HG02623 (cell line): ENCODE results near the gene PGAM5.
A peak's percentile ranks its signal among the peaks of the same experiment; 100 is the strongest.
"Not testable (repeated sequence)": the region's sequence is repeated elsewhere in the genome, so short reads cannot be mapped to it uniquely, and the experiment has no call there.

ENCODE experiments used
- ATAC-seq: cut with Tn5 transposase; IDR thresholded peaks from one replicate; pipeline ENCODE4 v1.9.1; 2021; ENCODE audit warnings: moderate library complexity; ENCODE audit not compliant: unreplicated experiment

The PGAM5 gene

DNA sequence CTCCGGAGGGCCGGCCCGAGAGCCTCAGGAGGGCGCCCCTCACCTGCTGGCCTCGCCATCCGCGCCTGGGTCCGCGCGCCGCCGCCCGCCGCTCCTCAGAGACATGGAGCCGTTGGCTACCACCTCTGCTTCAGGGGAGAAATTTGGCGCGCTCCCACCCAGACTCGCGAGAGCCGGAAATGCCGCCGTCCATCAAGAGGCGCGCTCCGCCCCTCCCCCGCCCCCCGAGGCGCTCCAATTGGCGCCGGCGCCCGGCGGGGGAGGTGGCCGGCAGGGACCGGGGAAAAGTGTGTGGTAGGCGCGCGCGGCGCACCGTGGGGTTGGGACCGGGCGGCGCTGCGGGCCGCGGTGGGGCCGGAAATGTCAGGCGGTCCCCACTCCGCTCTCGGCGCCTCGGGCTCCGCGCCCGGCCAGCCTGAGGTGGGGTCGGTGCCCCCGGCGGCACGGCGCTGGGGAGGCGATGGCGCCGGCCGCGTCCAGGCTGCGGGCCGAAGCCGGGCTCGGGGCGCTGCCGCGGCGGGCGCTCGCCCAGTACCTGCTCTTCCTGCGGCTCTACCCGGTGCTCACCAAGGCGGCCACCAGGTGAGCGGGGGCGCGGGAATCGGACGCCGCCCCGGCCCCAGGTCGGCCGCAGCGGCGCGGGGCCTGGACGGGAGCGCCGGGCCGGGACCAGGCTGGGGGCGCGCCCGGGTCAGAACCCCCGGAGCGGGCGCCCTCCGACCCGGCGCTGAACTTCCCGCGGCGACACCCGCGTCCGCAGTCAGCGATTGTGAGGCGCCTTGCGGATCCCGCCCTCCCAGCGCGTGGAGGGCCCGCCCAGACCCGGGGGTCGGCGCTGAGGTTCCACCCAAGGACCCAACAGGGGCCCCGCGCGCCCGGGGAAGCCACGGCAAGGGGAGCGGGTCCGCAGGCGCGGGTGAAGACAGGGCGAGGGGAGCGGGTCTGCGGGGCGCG is 23.2 kb upstream of the PGAM5 start, which contains the start of the genes POLE and PXMP2:
TSS of gene POLE (minus strand) at position 132 of the 954 bp plus-strand sequence. CDS start at position 105, 27 bp downstream.
TSS of gene PXMP2 (plus strand) at position 377 of the 954 bp plus-strand sequence. CDS start at position 461, 84 bp downstream.
- ATAC-seq = peak; percentile 88

DNA sequence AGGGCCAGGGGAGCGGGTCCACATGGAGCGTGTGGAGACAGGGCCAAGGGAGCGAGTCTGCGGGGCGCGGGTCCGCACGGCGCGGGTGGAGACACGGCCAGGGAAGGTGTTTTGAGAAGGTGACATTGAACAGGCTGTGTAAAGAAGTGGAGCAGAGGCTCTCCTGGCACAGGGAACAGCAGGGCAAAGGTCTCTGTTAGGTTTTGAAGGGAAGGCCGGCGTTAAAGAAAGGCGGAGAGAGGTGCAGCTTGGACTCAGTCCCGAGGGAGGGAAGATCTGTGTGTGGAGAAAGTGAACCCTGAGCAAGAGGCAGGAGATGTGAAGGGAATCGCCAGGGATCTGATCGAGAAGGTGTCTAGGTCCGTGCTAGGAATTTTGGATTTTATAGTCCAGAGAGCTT is 21.4 kb upstream of the PGAM5 start:
- no peak for ATAC-seq

DNA sequence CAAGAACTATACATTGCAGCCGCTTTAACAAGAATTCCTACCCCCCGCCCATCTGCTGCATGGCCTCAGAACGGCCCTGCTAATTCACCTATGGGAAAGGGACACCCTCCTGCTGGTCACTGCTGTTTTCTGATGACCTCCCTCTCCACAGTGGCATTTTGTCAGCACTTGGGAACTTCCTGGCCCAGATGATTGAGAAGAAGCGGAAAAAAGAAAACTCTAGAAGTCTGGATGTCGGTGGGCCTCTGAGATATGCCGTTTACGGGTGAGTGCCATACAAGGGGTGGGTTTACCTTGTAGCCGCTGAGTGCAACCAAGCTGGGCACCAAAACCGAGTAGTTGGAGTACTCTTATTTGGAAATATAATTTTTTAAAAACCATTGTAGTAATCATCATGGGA is 20.5 kb upstream of the PGAM5 start:
- ATAC-seq = no peak

DNA sequence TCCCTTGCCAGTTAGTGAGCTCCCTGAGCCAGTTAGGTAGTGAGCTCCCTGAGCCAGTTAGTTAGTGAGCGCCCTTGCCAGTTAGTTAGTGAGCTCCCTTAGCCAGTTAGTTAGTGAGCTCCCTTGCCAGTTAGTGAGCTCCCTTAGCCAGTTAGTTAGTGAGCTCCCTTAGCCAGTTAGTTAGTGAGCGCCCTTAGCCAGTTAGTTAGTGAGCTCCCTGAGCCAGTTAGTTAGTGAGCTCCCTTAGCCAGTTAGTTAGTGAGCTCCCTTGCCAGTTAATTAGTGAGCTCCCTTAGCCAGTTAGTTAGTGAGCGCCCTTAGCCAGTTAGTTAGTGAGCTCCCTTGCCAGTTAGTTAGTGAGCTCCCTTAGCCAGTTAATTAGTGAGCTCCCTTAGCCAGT is 18.6 kb upstream of the PGAM5 start:
- ATAC-seq = not testable (repeated sequence)

DNA sequence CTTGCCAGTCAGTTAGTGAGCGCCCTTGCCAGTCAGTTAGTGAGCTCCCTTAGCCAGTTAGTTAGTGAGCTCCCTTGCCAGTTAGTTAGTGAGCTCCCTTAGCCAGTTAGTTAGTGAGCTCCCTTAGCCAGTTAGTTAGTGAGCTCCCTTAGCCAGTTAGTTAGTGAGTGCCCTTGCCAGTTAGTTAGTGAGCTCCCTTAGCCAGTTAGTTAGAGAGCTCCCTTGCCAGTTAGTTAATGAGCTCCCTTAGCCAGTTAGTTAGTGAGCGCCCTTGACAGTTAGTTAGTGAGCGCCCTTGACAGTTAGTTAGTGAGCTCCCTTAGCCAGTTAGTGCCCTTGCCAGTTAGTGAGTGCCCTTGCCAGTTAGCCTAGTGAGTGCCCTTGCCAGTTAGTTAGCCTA is 15.8 kb upstream of the PGAM5 start:
- ATAC-seq = not testable (repeated sequence)

DNA sequence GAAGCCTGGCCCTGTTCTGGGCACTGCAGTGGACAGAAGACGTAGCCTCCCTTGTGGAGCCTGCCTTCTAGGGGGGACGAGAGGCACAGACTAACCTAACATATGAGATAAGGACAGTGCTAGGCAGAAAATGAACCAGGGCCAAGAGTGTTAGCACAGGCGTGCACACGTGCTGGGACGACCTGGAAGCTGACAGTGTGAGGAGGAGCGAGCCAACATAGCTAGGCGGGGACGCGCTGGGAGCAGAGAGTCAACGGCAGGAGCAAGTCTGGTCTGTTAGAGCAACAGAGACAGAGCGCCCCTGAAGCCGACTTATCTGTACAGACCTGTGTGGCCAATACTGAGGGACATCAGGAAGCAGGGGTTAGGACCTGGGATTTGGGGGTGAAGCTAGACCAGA is 15.2 kb upstream of the PGAM5 start:
- ATAC-seq = no peak

DNA sequence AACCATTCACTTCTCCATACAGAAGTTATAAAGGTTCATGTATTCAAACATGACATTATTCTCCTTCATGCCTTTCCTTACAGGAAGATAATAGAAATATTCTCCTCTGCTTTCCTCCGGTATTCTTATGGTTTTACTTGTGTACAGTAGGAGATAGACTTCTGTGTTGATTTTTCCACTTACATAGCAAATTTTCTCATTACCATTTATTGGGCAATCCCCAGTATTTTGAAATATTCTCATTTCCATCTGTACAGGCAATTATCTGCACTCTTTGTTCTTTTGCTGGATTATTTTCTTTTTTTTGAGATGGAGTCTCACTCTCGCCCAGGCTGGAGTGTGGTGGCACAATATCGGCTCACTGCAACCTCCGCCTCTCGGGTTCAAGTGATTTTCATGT is 12.3 kb upstream of the PGAM5 start:
- no peak for ATAC-seq

DNA sequence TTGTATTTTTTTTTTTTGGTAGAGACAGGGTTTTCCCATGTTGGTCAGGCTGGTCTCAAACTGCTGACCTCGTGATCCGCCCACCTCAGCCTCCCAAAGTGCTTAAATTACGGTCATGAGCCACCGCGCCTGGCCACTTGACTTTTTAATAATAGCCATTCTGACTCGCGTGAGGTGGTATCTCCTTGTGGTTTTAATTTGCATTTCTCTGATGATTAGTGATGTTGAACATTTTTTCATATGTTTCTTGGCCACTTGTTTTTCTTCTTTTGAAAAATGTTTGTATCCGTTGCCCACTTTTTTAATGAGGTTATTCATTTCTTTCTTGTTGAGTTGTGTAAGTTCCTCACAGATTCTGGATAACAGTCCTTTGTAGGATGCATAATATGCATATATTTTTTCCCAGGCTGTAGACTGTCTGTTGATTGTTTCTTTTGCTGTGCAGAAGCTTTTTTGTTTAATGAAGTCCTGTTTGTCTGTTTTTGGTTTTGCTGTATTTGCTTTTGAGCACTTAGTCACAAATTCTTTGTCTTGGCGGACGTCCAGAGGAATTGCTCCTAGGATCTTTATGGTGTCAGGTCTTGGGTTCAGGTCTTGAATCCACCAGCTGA is 10.3 kb upstream of the PGAM5 start:
- ATAC-seq = no peak

DNA sequence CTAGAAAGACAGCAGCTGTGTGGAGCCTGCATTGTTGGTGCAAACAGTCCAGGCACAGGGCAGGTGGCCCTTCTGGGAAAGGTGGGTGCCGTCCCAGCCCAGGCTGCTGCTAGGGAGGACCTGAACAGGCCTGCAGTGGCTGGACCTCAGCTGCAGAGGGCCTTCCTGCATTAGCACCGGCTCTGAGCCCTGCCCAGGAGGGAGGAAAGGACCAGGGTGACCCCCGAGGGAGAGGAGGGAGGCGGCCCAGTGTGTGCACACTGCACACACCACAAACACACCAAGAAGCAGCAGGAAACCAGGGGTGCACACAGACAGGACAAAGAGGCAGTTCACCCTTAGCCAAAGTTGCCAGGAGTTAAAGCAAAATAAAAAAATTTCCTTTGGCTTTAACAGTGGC is 8.0 kb upstream of the PGAM5 start:
- ATAC-seq = no peak

DNA sequence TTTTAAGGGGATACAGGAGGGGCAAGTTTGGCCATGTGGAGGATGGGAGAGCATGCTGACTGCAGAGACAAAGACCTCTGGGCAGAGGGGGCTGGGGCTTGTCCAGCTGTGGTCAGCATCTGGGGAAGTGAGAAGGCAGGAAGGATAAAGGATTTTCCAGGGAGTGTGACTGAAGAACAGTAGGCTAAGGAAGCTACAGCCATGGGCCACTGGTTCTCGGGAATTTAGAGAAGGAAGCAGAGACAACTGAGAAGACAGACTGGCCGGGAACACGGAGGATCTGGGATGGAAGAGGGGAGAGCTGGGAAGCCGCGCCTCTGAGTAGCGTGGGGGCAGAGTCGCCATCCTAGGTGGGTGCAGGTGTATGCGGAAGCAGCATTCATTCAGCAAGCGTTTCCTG is 7.0 kb upstream of the PGAM5 start:
- no peak for ATAC-seq

DNA sequence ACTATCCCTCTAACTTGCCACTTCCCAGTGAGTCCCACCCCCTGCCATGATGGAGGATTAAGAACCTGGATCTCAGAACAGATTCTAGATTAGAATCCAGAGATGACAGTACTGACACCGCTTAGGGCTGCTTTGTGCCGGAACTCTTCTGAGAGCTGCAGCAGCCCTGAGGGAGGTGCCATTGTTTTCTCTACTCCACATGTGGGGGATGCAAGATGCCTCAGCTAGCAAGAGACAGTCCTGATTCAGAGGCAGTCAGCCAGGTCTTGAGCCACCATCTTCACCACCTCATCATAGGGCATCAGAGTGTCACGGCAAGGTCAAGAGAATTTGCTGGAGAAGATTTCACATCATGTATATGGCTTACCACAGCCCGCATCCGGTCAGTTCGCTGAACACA is 3.4 kb upstream of the PGAM5 start:
- no peak for ATAC-seq

DNA sequence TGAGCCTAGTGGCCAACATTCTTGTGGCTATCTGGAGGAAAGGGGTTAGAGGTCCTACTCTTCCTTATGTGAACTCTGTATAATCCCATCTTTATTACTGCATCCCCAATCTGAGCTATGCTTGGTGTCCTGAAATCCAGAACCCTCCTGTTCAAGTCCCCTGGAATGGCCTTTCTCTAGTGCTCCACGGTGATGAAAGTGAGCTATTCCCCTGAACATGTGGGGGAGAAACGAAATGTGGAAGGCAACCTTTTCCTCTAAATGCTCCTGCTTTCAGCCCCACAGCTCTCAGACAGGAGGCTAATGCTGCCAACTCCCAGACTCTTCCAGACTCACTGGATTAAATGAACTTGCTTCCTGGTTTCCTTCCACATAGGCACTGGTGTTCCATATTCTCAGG is 2.5 kb upstream of the PGAM5 start:
- no peak for ATAC-seq

DNA sequence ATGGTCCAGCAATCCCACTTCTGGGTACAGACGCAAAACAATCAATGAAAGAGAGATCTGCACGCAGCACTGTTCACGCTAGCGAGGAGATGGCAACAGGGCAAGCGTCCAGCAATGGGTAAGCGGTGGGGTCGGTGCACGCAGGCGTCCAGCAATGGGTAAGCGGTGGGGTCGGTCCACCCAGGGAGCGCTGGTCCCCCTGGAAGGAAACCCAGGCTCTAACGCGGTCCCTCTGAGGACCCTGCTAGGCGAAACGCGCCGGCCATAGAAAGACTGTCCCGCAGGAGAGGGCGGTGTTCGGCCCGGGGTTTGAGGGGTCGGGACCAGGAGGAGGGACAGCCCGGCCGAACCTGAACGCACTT is 618 bp upstream of the PGAM5 start:
- peak; percentile 21 for ATAC-seq

DNA sequence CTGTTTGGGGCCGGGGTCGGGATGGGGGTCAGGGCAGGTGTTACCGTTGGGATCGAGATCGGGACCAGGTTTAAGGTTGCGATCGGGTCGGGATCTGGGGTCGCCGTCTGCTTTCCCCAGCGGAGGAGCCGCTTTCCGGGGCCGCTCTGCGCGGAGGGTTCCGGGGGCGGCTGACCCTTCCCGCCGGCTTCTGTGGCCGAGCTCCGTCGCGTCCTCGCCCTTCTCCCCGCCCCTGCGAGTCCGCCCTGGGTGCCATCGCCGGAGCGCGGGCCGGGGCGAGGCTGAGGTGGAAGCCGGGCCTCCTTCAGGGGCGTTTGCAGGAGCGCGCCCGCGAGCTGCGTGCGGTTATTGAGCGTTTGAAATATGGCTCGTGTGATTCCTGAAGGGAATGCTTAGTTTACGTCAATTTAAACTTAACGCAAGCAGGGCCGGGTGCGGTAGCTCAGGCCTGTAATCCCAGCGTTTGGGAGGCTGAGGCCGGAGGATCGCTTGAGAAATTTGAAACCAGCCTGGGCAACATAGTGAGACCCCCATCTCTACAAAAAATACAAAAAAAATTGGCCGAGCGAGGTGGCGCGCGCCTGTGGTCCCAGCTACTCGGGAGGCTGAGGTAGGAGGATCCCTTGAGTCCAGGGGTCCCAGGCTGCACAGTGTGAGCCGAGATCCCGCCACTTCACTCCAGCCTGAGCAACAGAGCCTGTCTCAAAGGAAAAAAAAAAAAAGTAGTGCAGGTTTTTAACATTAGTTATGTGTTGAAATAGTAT is 620 bp downstream of the PGAM5 start:
- peak; percentile 9 for ATAC-seq

DNA sequence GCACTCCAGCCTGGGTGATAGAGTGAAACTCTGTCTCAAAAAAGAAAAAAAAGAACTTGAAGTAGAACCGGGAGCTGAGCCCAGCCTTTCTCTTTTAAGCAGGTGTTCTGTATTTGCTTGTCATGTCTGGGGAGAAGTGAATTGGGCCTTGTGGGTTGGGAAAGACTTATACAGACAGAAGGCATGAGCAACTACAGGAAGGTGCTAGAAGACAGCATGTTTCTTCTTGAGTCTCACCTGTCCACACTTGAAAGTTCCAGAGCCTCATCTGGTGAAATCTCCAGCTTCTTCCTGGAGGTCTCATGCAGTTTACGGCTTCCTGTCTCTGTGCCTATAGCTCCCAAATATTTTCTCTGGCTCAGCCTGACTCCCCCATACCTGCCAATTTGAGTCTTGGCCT is 2.5 kb downstream of the PGAM5 start:
- no peak for ATAC-seq

DNA sequence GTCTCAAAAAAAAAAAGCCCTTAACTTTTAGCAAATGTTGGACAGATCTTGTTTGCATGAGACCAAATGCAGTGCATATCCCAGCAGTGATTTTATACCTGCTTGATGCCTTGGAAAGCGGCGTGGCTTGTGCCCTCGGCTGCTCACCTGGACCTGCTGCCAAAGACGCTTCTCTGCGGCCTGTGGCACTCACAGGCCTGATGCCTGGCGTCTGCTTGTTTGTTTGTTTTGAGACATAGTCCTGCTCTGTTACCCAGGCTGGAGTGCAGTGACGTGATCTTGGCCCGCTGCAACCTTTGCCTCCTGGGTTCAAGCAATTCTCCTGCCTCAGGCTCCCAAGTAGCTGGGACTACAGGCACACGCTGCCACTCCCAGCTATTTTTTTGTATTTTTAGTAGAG is 5.2 kb downstream of the PGAM5 start:
- no peak for ATAC-seq

DNA sequence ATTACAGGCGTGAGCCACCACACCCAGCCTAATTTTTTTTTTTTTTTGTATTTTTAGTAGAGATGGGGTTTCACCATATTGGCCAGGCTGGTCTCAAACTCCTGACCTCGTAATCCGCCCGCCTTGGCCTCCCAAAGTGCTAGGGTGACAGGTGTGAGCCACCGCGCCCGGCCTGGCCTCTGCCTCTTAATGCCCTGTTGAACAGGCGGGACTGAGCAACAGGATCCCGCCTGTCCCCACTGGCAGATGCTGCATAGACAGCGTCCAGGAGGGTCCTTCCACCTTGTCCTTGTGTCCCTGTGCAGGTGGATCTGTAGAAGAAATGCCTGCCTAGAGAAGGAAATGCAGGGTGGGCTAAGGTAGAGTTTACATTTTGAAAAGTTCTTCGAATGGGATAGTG is 5.7 kb downstream of the PGAM5 start:
- no peak for ATAC-seq

DNA sequence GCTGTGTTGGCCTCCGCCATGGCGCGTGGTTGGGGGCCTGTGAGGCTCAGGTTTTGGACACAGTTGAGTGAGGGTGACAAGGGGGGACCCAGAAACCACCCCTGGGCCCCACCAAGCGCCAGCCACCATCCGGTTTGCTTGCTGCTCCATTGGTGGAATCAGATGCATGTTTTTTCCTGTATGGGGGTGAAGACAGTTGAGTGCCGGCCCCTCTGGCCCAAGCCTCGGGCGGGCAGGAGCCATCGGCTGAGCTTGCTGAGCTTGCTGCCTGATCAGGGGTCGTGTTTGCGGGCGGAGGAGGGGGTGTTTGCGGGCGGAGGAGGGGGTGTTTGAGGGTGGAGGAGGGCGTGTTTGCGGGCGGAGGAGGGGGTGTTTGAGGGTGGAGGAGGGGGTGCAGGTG is 6.4 kb downstream of the PGAM5 start:
- ATAC-seq = no peak

DNA sequence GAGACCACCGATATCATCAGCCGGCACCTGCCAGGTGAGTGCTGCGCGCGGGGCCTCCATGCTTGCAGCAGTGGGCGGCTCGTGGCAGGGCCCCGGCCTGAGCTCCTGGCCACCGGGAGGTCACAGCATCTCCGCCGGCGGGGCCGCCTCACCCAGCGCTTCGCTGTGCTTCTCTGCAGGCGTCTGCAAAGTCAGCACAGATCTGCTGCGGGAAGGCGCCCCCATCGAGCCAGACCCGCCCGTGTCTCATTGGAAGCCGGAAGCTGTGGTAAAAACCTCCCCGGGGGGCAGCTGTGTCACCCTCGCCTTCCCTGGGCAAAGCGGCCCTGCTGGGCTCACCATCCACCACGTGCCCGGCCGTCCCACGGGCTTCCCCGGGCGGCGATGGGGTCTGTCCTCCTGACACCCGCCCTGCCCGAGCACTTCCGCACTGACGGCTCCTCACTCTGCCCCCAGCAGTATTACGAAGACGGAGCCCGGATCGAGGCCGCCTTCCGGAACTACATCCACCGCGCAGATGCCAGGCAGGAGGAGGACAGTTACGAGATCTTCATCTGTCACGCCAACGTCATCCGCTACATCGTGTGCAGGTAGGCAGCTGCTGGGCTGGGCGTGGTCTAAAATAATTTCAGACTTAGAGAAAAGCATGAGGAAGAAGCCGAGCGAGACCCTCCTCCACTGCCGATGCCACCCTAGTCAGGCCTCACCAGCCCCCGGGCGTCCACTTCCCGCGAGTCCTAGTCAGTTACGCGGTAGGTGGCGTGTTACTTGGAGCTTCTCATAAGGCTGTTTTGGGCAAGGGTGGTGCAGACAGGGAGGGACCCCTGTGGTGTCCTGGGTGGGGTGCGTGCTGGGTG is 7.1 kb downstream of the PGAM5 start:
- no peak for ATAC-seq

DNA sequence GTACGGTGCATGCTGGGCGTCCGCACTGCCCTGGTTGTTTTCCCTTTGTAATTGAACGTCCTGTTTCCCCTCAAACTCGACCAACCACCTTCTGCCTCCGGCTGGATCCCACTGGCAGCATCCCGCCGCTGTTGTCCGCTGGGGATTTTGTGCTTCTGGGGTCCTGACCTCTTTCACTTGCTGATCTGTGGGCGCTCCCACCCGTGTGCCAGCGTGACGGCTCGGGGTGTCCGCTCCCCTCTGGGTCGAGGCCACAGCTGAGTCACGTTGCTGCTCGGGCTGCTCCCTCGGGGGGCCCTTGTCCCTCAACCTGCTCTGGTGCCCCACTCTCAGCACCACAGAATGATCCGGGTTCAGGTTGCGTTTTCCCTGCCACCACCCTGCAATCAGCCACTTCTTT is 8.0 kb downstream of the PGAM5 start:
- ATAC-seq = no peak
